ENCODE measurements around the gene SIK2.

SIK2 gene

GRCh38 chr11:111577821-111578220 lies 24.4 kb upstream of the SIK2 start:
- no peak for ATAC-seq
- TF ChIP-seq CSDC2 (CRISPR knock-in tag; IDR thresholded peaks at IDR 0.05) (no peak), SNAI2 (CRISPR knock-in tag; IDR thresholded peaks at IDR 0.05) (no peak), ISL1 (CRISPR knock-in tag; IDR thresholded peaks at IDR 0.05) (no peak), CSRNP3 (CRISPR knock-in tag; IDR thresholded peaks at IDR 0.05) (no peak), CREB5 (CRISPR knock-in tag; IDR thresholded peaks at IDR 0.05; ENCODE audit: low read depth) (no peak), ZNF70 (CRISPR knock-in tag; IDR thresholded peaks at IDR 0.05) (no peak), GLIS3 (CRISPR knock-in tag; IDR thresholded peaks at IDR 0.05) (no peak), POU6F1 (CRISPR knock-in tag; IDR thresholded peaks at IDR 0.05; ENCODE audit: borderline replicate concordance, low read depth) (no peak), ESRRG (CRISPR knock-in tag; IDR thresholded peaks at IDR 0.05) (no peak), ZFP3 (CRISPR knock-in tag; IDR thresholded peaks at IDR 0.05) (no peak), BACH2 (CRISPR knock-in tag; IDR thresholded peaks at IDR 0.05; ENCODE audit: borderline replicate concordance) (no peak)
- TF ChIP-seq, protein P1, sequence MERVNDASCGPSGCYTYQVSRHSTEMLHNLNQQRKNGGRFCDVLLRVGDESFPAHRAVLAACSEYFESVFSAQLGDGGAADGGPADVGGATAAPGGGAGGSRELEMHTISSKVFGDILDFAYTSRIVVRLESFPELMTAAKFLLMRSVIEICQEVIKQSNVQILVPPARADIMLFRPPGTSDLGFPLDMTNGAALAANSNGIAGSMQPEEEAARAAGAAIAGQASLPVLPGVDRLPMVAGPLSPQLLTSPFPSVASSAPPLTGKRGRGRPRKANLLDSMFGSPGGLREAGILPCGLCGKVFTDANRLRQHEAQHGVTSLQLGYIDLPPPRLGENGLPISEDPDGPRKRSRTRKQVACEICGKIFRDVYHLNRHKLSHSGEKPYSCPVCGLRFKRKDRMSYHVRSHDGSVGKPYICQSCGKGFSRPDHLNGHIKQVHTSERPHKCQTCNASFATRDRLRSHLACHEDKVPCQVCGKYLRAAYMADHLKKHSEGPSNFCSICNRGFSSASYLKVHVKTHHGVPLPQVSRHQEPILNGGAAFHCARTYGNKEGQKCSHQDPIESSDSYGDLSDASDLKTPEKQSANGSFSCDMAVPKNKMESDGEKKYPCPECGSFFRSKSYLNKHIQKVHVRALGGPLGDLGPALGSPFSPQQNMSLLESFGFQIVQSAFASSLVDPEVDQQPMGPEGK (CRISPR knock-in tag; IDR thresholded peaks at IDR 0.05; ENCODE audit: borderline replicate concordance): no peak

DNA sequence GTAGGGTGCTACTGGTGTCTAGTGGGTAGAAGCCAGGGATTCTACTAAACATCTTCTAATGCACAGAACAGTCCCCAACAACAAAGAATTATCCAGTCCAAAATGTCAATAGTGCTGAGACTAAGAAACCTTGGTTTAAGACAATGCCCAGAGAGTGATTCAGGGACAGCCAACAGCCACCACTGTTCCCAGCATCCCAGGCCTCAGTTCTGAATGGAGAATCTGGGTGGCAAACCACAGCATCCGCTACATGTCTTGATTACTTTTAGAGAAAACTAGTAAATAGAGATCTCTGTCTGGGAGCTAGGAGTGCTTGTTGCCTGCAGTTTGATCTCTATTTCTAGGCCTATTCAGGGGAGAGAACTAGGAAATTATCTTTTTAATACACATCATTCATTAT lies 20.9 kb upstream of the SIK2 start:
- no peak for ATAC-seq
- TF ChIP-seq CSDC2 (CRISPR knock-in tag; IDR thresholded peaks at IDR 0.05) (no peak), PPARA (CRISPR knock-in tag; IDR thresholded peaks at IDR 0.05; ENCODE audit: borderline replicate concordance) (no peak), TCF4 (CRISPR knock-in tag; IDR thresholded peaks at IDR 0.05; ENCODE audit: borderline replicate concordance) (no peak), ZFP3 (CRISPR knock-in tag; IDR thresholded peaks at IDR 0.05) (no peak), TOX (CRISPR knock-in tag; IDR thresholded peaks at IDR 0.05; ENCODE audit: borderline replicate concordance) (no peak), ZC3H10 (CRISPR knock-in tag; IDR thresholded peaks at IDR 0.05) (no peak), OSR1 (CRISPR knock-in tag; IDR thresholded peaks at IDR 0.05) (no peak), RARB (CRISPR knock-in tag; IDR thresholded peaks at IDR 0.05) (no peak), CREB5 (CRISPR knock-in tag; IDR thresholded peaks at IDR 0.05; ENCODE audit: low read depth) (no peak), ESRRG (CRISPR knock-in tag; IDR thresholded peaks at IDR 0.05) (no peak), GLIS3 (CRISPR knock-in tag; IDR thresholded peaks at IDR 0.05) (no peak), ZFP30 (CRISPR knock-in tag; IDR thresholded peaks at IDR 0.05) (no peak), POU6F1 (CRISPR knock-in tag; IDR thresholded peaks at IDR 0.05; ENCODE audit: borderline replicate concordance, low read depth) (no peak), ISL1 (CRISPR knock-in tag; IDR thresholded peaks at IDR 0.05) (no peak), CSRNP3 (CRISPR knock-in tag; IDR thresholded peaks at IDR 0.05) (no peak), ZNF8 (CRISPR knock-in tag; IDR thresholded peaks at IDR 0.05) (no peak), ZNF565 (CRISPR knock-in tag; conservative IDR thresholded peaks at IDR 0.05; ENCODE audit: low read depth) (no peak)
- TF ChIP-seq, protein P2, sequence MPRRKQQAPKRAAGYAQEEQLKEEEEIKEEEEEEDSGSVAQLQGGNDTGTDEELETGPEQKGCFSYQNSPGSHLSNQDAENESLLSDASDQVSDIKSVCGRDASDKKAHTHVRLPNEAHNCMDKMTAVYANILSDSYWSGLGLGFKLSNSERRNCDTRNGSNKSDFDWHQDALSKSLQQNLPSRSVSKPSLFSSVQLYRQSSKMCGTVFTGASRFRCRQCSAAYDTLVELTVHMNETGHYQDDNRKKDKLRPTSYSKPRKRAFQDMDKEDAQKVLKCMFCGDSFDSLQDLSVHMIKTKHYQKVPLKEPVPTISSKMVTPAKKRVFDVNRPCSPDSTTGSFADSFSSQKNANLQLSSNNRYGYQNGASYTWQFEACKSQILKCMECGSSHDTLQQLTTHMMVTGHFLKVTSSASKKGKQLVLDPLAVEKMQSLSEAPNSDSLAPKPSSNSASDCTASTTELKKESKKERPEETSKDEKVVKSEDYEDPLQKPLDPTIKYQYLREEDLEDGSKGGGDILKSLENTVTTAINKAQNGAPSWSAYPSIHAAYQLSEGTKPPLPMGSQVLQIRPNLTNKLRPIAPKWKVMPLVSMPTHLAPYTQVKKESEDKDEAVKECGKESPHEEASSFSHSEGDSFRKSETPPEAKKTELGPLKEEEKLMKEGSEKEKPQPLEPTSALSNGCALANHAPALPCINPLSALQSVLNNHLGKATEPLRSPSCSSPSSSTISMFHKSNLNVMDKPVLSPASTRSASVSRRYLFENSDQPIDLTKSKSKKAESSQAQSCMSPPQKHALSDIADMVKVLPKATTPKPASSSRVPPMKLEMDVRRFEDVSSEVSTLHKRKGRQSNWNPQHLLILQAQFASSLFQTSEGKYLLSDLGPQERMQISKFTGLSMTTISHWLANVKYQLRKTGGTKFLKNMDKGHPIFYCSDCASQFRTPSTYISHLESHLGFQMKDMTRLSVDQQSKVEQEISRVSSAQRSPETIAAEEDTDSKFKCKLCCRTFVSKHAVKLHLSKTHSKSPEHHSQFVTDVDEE (CRISPR knock-in tag; IDR thresholded peaks at IDR 0.05): no peak
- TF ChIP-seq, protein P1 (CRISPR knock-in tag; IDR thresholded peaks at IDR 0.05; ENCODE audit: borderline replicate concordance): no peak
